NCI-H748 treated with DMSO at 0.1 percent for 48 hours (cell line): ENCODE data around the gene FILIP1L.
"Not testable (repeated sequence)": the region's sequence is repeated elsewhere in the genome, so short reads cannot be mapped to it uniquely, and the experiment has no call there.

Source experiments
- DNase-seq: peaks from one replicate; lab custom pipeline; 2025; lab: John Stamatoyannopoulos, UW

FILIP1L gene

DNA sequence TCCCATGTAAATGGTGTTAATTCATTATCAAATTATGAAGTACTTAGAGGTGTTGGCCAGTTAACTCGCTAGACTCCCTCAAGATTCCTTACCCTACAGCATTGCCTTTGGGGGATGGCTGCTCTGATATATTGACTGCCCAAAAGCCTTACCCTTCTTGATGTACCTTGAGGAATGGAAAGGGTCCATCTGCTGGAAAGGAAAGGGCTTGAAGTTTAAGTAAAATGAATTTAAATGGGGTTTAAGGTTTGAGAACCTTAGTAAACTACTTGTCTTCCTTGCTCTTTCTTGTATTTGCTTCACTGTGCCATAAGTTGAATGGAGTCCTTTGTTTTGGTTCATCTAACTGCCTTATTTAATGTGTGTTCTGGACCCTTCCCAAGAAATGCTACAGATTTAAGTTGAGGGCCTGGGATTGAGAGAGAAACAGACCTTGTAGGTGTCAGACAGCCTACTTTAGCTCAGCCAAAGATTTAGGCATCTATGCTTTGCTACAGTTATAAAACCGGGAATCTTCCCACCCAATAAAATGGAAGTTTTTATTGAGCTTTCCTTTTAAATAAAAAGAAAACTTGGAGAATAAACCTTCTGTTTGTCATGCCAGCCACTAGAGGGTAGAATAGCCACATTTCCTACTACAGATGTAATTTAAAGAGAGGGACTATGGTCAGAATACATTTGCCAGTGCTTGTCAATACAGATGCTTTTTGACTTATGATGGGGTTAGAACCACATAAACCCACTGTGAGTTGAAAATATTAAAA lies 271.3 kb downstream of the FILIP1L start:
- DNase-seq, result peak; percentile 44

DNA sequence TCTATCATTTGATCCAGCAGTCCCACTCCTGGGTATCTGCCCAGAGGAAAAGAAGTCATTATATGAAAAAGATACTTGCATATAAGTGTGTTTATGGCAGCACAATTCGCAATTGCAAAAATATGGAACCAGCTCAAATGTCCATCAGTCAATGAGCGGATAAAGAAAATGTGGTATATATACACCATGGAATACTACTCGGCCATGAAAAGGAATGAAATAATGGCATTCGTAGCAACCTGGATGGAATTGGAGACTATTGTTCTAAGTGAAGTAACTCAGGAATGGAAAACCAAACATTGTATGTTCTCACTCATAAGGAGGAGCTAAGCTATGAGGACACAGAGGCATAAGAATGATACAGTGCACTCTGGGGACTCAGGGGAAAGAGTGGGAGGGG lies 272.4 kb downstream of the FILIP1L start:
- DNase-seq, result not testable (repeated sequence)

DNA sequence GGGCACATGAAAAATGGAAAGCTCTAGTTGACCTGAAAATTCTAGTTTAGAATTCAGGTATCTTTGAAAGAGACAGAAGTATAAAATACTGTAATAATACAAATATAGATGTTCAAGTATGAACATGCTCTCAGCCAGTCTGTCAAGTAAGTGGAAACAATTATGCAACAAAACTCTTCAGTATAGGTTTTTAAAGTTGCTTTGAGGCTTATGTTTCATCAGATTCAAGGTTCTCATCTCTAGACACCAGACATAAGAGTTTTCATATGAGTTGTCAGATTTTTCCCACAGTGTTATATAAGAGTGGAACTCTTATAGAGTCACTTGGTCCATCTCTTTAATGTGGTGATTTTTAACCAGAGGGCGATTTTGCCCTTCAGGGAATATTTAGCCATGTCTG lies 274.7 kb downstream of the FILIP1L start:
- no peak for DNase-seq

DNA sequence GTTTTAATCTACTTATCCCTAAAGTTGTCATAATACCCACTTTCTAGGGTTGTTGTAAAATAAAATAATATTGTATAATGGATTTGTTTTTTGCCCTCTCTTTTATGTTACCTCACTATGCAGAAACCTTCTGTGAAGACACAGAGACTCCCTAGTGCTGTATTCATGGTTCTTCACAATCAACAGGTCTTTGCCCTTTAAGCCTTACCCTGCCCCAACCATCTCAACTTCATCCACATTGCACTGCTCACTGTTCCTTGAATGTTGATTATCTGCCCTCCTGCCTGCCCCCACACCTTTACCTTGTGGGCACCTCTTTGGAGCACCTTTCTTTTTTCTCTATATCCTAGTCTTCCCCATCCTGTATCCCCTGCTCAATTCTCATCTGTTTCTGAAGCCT lies 275.5 kb downstream of the FILIP1L start:
- DNase-seq, result no peak

DNA sequence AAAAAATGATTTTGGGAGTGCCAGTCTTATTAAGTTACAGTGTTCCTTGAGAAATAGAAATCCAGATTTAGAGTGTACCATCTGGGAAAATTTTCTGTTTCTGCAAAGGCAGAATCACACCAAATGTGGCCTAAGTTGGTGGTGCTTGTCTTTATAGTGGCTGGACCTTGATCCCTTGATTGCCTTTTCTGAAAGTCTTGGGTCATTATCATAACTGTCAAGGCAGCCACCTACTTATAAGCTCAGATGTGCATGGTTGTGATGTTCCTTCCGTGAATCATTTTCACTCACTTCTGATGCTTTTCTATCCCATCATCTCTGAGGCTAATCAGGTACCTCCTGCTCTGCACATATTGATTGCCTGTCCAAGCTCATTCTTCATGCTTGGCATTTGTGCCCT lies 276.6 kb downstream of the FILIP1L start:
- DNase-seq, result no peak

DNA sequence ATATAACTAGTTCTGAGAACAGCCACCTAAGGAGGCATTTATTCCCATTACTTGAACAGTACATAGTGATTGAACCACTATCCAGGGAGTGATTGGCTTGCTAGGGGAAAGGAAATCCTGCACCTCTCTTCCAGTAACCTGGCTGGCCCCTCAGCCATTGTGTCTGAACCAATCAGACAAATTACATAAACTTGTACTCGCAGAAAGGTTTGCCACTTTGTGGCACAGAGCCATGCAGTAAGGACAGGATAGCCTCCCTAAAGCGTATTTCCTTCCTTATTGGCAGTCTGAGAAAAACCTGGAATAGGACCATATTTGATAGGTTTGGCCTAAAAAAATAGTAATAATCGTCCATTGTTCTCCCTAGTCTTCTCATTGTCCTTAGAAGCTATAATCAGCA lies 277.6 kb downstream of the FILIP1L start:
- no peak for DNase-seq

DNA sequence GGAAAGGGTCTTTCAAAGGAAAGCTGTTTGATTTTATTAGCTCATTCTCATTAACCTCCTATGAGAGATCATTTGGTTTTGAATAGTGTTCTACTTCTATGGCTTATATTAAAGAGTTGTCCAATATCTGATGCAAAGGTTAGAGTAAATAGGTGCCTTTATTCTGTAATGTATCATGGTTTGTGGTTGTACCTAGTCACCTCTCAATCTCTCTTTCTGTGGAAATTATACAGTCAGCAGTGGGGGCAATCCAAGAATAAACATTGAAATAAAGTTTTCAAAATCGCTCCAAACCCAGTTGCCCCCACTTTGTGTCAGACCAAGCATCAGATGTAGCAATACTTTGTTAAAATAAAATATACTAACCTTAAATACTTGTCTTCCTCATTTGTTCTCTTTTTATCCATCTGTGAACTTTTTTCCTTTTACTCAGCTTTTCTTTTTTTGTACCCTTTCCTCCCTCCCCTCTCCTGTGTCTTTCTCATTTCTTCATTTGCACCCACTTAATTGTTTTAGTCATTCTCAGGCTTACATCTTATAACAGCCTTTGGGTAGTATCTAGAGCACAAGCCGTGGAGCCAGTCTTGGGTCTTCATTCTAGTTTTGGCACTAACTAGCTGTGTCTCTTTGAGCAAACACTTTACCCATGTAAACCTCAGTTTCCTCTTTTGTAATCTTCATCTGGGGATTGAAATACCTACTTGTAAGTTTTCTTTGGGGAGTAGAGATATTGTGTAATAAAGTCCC lies 279.9 kb downstream of the FILIP1L start:
- DNase-seq, result no peak

DNA sequence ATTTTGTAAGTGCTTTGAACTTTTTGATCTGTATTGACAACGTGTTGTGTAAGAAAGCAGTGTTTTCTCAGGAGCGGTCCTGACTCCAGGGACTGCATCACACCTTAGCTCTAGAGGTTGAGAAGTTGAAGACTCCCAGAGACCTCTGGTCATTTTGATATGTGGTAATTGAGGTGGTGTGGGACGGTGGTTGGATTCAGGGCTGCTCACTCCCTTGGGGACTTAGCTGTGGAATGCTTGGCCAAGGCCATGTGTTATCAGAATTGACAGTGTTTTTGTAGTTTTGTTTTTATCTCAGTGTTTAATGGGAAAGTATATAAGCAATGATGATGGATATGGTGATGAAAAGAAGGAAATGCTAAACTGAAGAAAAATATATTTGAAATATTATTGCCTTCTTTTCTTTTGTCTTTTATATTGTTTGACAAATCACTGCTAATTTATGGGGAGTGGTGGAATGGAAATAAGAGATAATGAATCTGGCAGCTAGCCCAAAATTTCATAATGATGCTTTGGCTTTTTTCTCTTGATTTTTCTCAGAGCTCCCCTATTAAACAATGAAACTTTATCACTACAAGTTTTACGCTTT lies 280.6 kb downstream of the FILIP1L start:
- DNase-seq, result no peak

DNA sequence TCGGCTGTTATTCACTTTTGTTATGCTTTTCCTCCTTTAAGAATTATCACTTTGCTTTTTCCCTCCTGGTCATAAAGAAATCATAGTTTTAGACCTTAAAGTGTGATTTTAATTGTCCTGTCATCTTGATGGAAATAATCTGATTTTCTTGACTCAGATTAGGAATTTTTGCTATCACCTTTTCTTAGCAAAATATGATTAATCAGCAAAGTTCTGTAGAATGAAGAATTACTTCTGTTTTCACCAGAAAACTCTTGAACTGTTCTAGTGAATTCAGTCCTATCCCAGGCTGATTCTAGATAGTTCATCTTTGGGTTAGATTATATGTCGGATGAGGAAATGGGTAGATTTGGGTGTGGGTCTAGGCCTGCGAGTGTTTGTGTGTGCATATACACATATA lies 284.5 kb downstream of the FILIP1L start:
- no peak for DNase-seq

DNA sequence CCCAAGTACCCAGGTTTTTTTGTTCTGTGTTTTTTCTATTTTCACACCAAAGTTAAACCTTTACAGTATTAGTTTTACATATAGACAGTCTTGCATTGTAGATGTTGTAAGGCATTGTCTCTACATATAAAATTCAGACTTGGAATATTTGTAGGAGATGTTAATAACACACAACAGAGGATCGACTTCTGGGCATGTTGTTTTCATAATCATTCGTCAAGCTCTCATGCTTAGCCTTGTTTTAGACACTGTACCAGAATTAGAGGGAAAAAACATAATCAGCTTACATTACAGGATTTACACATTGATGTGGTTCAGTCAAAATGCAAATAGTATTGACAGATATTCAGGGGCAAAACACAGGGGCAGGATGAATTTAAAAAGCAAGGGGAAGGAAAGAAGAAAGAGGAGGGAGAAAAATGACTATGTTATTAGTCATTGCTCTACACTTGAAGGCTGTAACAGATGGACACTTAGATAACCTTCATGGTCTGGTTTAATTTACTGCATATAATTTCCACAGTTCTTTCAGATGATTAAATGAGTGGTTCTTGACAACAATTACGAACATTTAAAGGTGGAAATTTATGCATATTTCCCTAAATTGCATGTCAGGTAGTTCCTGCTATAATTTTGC lies 289.2 kb downstream of the FILIP1L start:
- no peak for DNase-seq

DNA sequence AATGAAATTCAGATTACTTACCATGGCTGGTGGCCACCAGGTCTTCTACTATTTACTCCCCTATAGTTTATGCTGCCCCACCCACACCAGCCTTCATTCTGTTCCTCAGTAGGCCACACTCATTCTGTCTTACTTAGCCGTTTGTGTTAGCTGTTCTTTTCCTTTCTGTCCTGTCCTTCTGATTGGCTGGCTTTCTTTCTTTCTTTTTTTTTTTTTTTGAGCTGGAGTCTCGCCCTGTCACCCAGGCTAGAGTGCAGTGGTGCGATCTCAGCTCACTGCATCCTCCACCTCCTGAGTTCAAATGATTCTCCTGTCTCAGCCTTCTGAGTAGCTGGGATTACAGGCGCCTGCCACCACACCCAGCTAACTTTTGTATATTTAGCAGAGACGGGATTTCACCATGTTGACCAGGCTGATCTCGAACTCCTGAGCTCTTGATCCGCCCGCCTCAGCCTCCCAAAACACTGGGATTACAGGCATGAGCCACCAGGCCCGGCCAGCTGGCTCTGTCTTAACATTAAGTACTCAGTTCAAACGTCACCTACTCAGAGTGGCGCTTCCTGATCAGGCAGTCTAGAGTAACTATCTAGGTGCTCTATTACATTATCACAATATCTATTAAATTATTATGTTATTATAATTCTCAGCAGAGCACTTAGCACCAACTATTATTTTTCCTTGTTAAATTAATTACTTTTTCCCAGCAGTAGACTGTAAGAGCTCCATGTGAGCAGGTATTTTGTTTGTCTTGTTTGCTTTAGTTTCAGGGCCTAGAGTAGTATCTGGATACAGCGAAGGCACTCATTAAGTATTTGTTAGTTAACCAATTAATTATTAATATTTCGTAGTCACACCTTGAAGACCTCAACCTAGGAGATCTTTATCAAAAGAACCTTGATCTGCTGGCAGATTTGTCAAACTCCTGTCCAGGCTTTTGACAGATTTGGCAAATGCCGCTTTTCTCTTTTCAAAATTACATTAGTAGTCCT lies 290.3 kb downstream of the FILIP1L start:
- no peak for DNase-seq

DNA sequence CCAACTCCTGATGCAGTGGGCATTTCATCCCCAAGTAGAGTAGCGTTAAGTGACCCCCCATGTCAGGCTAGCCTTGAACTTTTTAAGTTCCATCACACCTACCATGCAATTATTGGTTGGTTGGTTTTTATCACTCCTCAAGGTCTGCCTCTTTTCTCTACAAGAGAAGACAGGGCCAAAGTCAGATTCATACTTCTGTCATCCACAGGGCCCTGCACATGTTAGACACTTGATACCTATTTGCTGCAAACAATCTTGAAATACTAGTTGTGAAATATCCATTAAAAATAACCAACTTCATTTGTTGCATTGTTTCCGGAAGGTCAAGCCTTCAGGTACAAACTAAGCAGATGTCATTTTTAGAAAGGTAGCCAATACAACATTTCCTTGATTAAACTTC lies 295.5 kb downstream of the FILIP1L start:
- DNase-seq, result no peak

DNA sequence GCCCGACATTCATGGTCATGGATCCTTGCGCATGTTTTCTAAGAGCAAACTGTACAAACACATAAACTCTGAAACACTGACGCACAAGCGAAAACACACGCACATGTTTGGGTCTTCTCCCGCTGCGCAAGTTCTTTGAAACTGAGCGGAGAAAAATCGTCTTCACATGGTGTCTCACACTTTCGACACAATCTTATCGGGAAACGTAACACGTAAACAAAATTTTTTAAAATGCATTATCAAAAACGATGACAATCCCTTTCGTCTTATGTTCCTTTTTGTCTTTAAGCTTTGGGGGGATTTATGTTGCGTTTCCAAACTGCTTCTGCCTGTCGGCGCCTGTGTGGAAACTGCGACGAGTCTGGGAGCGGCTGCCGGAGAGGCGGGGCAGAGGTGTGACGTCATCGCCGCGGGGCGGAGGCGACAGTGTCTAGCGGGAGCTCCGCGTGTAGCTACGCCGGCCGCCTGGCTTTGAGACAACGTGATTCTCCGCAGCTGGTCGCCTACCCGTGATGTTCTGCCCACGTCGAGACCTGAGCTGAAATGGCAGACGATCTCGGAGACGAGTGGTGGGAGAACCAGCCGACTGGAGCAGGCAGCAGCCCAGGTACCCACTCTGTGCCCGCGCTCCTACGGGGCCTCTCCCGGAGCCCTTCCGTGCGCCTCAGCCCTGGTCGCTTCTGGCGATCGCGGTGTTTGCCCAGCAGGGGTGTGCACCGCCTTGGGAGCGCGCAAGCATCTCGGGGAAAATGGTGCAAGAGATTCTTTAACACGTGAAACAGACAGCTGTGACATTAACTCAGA lies 296.7 kb downstream of the FILIP1L start, which contains the start of gene CMSS1:
CMSS1 (plus strand) TSS at position 426 of the 804 bp plus-strand sequence.
- DNase-seq, result peak; percentile 54

DNA sequence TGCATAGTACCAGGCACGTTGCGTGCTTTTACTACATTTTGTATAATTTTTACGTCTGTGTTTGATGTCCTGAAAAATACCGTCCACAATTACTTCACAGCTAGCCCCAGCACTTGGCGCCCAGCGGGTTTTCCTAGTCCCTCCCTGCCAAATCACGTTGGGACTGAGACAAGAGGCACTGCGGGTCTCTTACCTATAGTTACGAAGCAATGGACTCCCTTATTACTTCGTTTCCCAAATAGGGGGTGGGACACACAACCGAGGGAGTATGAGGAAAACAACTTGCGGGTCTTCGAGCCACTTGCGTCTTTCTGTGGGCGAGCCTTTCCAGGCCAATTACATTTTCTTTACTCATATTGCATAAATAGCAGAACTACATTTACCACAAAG lies 297.3 kb downstream of the FILIP1L start:
- no peak for DNase-seq

DNA sequence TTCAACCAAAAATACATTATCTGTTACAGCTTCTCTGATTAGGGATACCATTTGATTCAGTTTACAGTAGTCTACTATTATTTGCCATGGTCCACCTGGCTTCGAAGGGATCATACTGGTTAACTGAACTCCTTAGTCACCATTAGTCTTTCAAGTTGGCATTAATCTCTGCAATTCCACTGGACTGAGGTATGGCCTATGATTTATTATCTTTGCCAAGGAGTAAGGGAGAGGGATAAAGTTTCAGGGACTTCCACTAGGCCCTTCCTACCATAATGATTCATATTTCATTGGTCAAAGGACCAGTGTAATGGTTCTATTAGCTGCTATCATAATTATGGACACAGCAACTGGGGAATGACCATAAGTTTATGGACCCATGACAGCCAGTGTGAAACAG lies 303.9 kb downstream of the FILIP1L start:
- no peak for DNase-seq

DNA sequence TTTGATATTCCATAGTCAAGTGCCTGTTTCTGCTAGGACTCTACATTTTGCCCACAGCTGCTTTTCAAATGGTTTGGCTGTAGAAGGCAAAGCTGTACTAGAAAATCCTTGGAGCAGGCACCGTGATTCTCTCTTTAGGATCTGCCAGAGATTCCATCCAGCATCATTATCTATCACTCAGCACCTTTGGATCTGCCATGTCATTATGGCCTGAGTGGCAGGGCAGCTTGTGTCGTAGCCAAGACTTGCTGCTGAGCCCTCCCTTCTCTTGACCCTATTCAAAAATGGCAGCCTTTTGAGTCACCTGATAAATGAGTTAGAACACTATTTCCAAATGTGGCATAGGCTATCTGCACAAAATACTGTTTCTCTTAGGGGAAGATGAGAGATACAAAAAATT lies 304.7 kb downstream of the FILIP1L start:
- DNase-seq, result no peak

DNA sequence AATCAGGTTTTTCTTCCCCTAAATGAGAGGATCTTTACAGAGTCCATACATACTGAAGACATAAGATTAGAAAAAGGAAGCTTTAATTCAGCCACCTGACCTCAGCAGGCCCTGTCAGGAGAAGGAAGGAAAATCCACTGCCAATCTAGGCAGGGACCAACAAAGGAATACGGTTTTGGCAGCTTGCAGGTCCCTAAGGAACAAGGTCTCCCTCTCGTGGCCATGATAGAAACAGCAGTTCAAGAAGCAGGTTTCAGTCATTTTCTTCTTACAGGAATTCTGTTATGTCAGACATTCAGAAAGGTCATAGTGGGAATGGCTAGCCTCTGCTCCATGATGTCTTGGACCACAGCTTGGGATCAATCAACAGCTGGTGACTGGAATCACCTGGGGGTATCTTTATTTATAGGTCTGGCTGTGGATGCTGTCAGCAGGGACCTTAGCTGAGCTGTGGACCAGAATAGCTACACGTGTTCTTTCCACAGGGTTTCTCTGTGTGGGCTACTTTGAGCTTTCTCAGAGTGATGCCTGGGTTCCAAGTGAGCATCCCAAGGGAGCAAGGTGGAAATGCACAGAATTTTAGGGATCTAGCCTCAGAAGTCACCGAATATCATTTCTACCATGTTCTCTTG lies 306.0 kb downstream of the FILIP1L start:
- DNase-seq, result peak; percentile 8

DNA sequence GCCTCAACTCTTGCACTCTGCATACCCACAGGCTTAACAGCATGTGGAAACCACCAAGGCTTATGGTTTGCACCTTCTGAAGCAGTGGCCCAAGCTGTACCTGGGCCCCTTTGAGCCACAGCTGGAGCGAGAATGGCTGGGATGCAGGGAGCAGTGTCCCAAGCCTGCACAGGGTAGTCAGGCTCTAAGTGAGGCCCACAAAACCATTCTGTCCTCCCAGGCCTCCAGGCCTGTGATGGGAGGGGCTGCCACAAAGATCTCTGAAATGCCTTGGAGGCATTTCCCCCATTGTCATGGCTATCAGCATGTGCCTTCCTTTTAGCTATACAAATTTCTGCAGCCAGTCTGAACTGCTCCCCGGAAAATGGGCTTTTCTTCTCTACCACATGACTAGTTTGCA lies 309.1 kb downstream of the FILIP1L start:
- no peak for DNase-seq

DNA sequence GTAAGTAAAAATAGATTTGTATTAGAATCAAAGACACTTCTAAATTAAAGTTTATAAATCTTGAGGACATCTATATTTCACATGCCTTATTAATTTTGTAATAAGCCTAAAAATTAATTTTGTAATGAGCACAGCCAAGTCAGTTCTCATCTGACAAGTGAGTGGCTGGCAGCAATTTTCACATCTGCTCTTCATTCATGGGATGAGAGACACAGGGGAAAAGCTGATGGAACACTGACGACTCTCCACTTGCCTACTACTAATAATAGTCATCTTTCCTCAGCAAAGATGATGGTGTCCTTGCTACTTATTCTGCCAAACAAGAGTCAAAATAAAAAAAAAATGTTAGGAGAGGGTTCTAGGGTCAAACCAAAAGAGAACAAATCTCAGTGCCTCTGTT lies 311.0 kb downstream of the FILIP1L start:
- no peak for DNase-seq

DNA sequence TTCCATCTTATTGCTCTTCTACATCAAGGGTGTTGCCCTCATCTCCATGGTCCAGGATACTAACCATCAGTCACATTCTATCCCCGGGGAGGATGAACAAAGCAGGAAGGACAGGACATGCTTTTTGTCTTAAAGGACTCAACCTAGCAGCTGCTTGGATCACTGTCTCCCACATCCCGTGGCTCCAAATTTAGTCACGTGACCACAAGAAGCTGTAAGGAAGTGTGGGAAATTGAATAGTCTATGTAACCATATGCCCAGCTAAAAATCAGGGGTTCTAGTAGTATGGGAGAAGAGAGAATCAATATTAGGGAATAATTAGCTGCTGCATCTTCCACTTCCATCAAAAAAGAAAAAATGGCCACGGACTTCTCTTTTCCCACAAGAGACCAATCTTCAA lies 314.9 kb downstream of the FILIP1L start:
- no peak for DNase-seq
